ENCODE measurements around the gene ELK3. TPM values are rescaled to one million over a fixed set of nuclear protein-coding genes. Genes with fewer than 3 reads are reported as not detected.

ELK3 gene
- total RNA-seq, result 26.6 and 27.9 TPM in 2 replicates

GRCh38 chr12:96193725-96194575 is at the start of gene ELK3:
Gene ELK3 (plus strand): TSS chr12:96194375.

Other genes with a start within 250 kb of the ELK3 start
- 0.74 TPM in 1 of 2 replicates, not detected in the other for gene HAL, start 198.0 kb upstream of the ELK3 start, total RNA-seq
- 56.0 and 60.2 TPM in 2 replicates for gene LTA4H, start 158.8 kb upstream of the ELK3 start, total RNA-seq
- 141 and 156 TPM in 2 replicates for gene CDK17, start 206.1 kb downstream of the ELK3 start, total RNA-seq

All from mammary microvascular endothelial cell (primary cell).